ENCODE data around the gene HK1.
A peak's percentile ranks its signal among the peaks of the same experiment; 100 is the strongest.
"Not testable (repeated sequence)": the region's sequence is repeated elsewhere in the genome, so short reads cannot be mapped to it uniquely, and the experiment has no call there.

The HK1 gene

GRCh38 chr10:69445041-69445440 lies 166.7 kb downstream of the HK1 start:
- DNase-seq (ENCODE audit: low read depth): peak; percentile 66
- H3K4me3 ChIP-seq (ENCODE audit: control insufficient read depth, low read depth, low read length): no peak overlapping the region
- TF ChIP-seq CTCF (conservative IDR thresholded peaks at IDR 0.05; ENCODE audit: control insufficient read depth, insufficient read depth, low read depth, low read length): no peak

GRCh38 chr10:69446229-69446628 lies 167.9 kb downstream of the HK1 start:
- no peak for TF ChIP-seq CTCF (conservative IDR thresholded peaks at IDR 0.05; ENCODE audit: control insufficient read depth, insufficient read depth, low read depth, low read length)
- DNase-seq (ENCODE audit: low read depth): no peak
- no peak overlapping the region for H3K4me3 ChIP-seq (ENCODE audit: control insufficient read depth, low read depth, low read length)

- peak; percentile 80 for DNase-seq (ENCODE audit: low read depth)
- no peak overlapping the region for H3K4me3 ChIP-seq (ENCODE audit: control insufficient read depth, low read depth, low read length)
Observed at GRCh38 chr10:69446650-69447151, 168.4 kb downstream of the HK1 start.

GRCh38 chr10:69449841-69450240 lies 171.5 kb downstream of the HK1 start:
- peak; percentile 66 for DNase-seq (ENCODE audit: low read depth)
- no peak overlapping the region for H3K4me3 ChIP-seq (ENCODE audit: control insufficient read depth, low read depth, low read length)
- TF ChIP-seq CTCF (conservative IDR thresholded peaks at IDR 0.05; ENCODE audit: control insufficient read depth, insufficient read depth, low read depth, low read length): peak; percentile 45

More at GRCh38 chr10:69446650-69447151, 168.4 kb downstream of the HK1 start:
- no peak for TF ChIP-seq CTCF (conservative IDR thresholded peaks at IDR 0.05; ENCODE audit: control insufficient read depth, insufficient read depth, low read depth, low read length)

- not testable (repeated sequence) for H3K4me3 ChIP-seq (ENCODE audit: control insufficient read depth, low read depth, low read length)
Observed at GRCh38 chr10:69450395-69450794, 172.1 kb downstream of the HK1 start.

GRCh38 chr10:69451209-69451783 lies 173.0 kb downstream of the HK1 start, which contains the start of gene TSPAN15:
Gene TSPAN15 (plus strand): TSS chr10:69451465. CDS start chr10:69451595, 130 bp downstream.
- TF ChIP-seq CTCF (conservative IDR thresholded peaks at IDR 0.05; ENCODE audit: control insufficient read depth, insufficient read depth, low read depth, low read length): no peak
- peak; percentile 45 for DNase-seq (ENCODE audit: low read depth)
- H3K4me3 ChIP-seq (ENCODE audit: control insufficient read depth, low read depth, low read length): peak within 1 kb of the TSS; percentile 33

More at GRCh38 chr10:69450395-69450794, 172.1 kb downstream of the HK1 start:
- not testable (repeated sequence) for DNase-seq (ENCODE audit: low read depth)
